NCI-H748 treated with DMSO at 0.1 percent for 48 hours (cell line): ENCODE data around the gene NFATC1.

Experiments
- DNase-seq: peaks from one replicate; lab custom pipeline; 2025; lab: John Stamatoyannopoulos, UW

Gene NFATC1

GRCh38 chr18:79389689-79390088 lies 6.0 kb upstream of the NFATC1 start:
- DNase-seq: no peak

GRCh38 chr18:79392226-79392625 lies 3.5 kb upstream of the NFATC1 start:
- DNase-seq: no peak

- no peak for DNase-seq
Observed at GRCh38 chr18:79393181-79393634, 2.5 kb upstream of the NFATC1 start.

GRCh38 chr18:79393635-79394533 lies 1.8 kb upstream of the NFATC1 start:
- DNase-seq: peak; percentile 79

DNA sequence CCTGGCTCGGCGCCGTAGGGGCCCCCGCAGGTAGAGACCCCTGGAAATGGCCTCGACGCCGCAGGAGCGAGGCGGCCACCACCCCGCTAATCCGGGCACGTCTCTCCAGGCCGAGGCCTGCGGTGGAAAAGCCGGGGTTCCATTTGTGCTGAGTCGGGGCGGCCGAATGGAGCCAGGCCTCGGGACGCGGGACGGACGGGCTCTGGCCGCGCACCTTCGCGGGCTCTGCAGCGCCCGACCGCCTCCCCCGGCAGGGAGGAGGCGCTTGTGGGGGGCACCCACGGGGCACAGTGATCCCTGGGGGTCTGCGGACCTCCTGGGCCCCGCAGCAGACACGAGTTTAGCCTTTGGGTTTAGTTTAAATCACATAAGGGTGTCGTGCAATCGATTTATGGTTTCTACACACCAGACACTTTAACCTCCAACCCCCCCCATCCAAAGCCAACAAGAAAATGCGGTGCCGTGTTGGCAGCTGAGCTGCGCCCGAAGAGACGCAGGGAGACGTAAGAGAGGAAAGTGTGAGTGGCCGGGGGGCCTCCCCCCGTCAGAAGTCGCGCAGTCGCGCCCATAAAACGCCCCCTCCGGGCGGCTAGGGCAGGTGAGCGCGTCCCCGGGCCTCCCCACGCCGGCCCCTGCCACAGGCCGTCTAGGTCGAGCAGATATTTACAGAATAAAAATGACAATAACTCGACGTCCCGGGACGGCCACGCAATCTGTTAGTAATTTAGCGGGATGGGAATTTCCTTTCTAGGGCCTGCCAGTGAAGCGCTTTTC lies 1.0 kb upstream of the NFATC1 start:
- peak; percentile 48 for DNase-seq

DNA sequence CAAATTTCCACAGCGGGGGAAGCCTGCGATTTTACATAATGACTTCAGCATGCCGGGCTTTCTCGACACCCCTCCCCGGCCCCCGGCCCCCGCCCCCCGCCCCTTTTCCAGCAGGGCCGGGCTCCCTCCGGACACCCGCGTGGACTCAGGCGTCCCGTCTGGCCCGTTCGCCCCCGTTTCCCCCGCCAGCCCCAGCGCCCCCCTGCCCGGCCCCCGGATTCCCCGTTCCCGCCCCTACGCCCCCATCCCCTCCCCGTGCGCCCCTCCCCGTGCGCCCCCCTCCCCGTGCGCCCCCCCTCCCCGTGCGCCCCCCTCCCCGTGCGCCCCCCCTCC lies 456 bp upstream of the NFATC1 start:
- DNase-seq: no peak

DNA sequence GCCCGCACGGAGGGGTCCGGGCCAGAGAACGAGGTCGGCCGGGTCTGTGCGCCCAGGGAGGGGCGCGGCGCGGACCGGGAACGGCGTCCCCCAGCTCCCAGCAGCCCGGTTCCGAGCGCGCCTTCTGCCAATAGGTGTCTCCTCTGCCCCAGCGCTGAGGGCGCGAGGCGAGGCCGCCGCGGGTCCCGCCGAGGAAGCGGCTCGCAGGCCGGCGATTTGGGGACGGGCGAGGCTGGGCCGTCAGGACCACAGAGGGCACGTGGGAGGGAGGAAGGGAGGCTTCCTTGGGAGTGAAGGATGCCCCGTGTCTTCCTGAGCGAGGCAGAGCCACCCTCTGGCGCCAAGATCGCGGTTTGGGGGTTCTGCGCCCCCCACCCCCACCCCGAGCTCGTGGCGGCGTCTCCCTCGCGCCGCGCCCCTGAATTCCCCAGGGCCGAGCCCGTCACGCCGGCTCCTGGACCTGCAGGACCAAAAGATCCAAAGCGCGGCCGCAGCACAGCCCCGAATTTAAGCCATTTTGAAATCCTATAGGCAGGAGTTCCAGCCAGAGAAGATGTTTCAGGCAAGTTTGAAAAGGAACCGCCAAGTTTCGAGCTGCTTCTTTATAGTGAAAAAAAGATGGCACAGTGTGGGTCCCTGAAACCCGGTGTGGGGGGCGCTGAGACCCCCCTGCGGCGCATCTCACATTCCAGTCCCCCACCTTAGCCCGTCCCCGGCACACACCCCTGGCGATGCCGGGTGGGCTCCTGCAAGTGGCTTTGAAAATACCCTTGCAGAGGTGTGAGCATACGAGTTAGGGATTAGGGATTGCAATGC lies 909 bp downstream of the NFATC1 start:
- DNase-seq: no peak

DNA sequence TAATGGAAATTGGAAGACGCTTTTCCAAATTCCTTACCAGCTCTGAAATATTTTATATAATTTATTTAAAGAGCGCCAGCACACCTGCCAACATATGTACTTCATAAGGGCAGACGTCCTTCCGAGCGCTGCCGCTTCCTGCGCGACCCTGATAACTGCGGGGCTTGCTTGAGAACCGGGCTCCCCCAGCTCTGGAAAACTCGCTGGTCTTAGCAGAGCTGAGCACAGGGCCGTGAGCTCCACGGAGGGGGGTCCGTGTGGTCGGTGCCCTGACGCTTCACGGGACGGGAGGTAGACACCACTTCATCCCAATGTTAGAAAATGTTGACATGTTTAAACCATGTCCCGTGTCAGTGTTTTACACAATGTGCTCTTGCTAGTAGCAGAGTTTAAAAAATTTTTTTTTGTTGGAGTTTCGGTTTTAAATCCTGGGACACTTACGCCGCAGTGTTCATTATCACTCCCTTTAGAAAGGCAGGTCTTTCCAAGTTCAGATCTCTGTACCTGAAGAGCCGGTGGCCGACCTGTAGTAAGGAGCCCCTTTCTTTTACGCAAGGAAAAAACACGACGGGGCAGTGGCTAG lies 1.6 kb downstream of the NFATC1 start:
- no peak for DNase-seq

GRCh38 chr18:79397830-79398761 lies 2.4 kb downstream of the NFATC1 start:
- DNase-seq: no peak

DNA sequence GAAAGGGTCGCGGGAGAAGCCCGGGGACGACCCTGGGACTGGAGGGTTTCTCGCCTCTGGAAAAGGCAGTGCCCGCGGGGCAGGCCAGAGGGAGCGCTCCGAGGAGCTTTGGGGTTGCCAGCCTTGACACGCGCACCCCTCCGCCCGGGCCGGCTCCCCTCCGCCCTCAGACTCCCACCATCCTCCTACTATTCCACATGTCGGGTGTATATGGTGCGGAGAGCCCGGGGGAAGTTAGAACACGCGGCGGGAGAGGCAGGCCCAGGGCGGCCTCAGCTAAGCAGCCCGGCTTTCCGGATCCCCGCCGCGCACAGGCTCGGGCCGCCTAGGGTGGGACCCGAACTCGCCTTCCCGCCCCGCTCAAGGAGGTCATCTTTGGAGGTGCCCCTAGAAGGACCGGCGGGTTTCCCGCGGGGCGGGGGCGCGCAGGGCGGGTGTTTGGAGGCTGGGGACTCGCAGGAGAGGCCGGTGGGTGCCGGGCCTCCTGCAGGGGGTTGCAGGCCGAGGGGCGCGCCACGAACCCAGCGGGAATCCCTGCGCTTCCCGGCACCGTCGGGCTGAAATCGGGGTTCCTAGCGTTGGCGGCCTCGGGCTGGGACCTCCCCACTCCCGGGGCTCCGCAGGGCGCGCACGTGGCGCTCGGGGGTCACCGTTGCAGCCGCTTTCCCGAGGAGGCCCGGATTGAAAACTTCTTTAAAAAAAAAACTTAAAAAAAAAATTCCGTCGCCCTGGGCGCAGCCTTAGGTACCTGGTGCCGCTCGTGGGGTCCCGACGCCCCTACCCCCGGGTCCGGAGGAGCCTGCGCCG lies 3.7 kb downstream of the NFATC1 start:
- DNase-seq: no peak

GRCh38 chr18:79400091-79400590 lies 4.4 kb downstream of the NFATC1 start:
- DNase-seq: no peak

- DNase-seq: no peak
Observed at GRCh38 chr18:79400591-79401381, 5.1 kb downstream of the NFATC1 start.

GRCh38 chr18:79401494-79402208 lies 5.9 kb downstream of the NFATC1 start:
- DNase-seq: no peak

DNA sequence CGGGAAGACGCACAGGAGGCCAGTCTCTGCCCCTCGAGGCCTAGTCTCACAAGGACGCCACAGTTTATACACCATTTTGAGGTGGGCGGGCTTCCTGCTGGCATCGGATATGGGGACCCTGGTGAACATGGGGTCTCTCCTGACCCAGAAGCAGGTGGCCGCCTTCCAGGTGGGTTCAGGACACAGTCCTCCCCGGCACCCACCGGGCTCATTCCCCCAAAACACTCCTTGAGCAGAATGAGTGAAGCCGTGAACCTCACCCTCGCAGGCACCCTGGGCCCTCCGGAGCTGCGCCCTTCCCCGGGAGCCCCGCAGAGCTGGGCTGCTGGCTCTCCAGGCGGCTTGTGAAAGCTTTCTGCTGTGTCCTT lies 6.5 kb downstream of the NFATC1 start:
- no peak for DNase-seq

DNA sequence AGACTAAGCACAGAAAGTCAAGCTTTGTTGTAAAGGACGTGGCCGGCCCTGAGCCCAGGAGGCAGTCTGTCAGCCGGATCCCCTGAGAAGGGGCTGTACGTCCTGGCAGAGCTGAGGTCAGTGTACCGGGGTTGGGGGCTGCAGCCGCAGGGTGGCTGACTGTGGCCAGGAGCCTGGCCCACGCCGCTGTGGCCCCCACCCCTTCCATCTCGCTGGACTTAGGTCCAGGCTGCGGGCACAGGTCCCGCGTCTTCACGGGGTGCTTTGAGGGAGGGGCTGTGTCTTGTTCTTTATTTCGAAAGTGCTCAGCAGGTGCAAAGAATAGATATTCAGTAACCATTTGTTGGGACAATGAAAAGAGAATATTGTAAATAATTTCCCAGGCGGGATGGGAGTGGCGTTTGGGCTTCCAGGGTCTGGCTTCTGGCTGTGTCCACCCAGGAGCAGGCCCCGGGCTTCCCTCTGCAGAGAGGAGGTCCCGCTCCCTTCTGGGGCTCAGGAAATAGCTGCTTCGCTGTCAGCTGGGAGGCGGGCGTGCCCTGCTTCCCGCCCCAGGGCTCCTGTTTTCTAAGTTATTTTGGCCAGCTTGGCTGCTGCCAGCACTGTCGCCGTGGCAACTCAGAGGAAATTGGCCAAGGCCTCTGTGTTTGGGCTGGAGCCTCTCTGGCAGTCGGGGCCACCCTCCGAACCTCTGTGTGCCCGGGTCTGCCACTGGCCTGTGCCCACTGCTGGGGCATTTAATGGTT lies 7.4 kb downstream of the NFATC1 start:
- DNase-seq: peak; percentile 32

- DNase-seq: no peak
Observed at GRCh38 chr18:79403723-79404566, 8.2 kb downstream of the NFATC1 start.

DNA sequence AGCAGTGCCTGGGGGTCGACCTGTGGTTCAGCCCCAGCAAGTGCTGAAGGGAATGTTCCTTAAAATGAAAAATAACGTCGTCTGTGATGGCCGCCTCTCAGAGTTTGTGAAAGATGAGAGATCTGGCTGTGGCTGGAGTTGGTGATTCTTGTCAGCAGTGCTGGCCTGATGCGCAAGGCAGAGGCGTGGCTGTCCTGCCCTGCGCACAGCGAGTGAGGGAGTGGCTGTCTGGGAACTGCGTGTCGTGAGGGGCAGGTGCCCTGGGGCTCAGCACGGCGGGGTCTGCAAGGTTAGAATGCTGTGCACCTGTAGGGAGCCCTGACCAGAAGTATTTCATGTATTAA lies 8.8 kb downstream of the NFATC1 start:
- DNase-seq: no peak
